CD14-positive monocyte (primary cell): ENCODE results near the gene SMG6. TPM values are rescaled to one million over a fixed set of nuclear protein-coding genes. Genes with fewer than 3 reads are reported as not detected.

Experiments
- DNase-seq, 3 donors: peaks; one replicate each; pipeline ENCODE4 v3.0.0-alpha.2; 2011 to 2022
- H2AFZ ChIP-seq: 2 replicates; pipeline ENCODE4 v1.6.0; 2012; ENCODE audit warnings: mild to moderate bottlenecking, low read depth, low read length, inconsistent platforms; ENCODE audit not compliant: insufficient read depth, poor library complexity, severe bottlenecking
- H3K27ac ChIP-seq, 2 donors: 1 replicate in 1 of 2; 2 replicates in 1 of 2; pipeline ENCODE4 v1.5.1; 2012 to 2013; ENCODE audit warnings: low read length in 2 of 2, control low read depth in 1 of 2, inconsistent platforms in 1 of 2, low read depth in 1 of 2, mild to moderate bottlenecking in 1 of 2
- H3K27me3 ChIP-seq, 2 donors: one replicate each; pipeline versions ENCODE4 v1.6.0 to v1.6.1; 2011 to 2013; ENCODE audit warnings: low read length in 2 of 2; ENCODE audit not compliant: control insufficient read depth in 2 of 2, insufficient read depth in 2 of 2
- H3K36me3 ChIP-seq, 2 donors: replicated peaks in 1 of 2; 1 replicate in 1 of 2; 2 replicates in 1 of 2; pipeline versions ENCODE4 v1.5.1 to v1.6.1; 2012 to 2013; ENCODE audit warnings: low read length in 2 of 2, control low read depth in 1 of 2, inconsistent platforms in 1 of 2, mild to moderate bottlenecking in 1 of 2; ENCODE audit not compliant: insufficient read depth in 2 of 2, control insufficient read depth in 1 of 2
- H3K4me1 ChIP-seq, 2 donors: 1 replicate in 1 of 2; 2 replicates in 1 of 2; pipeline versions ENCODE4 v1.5.1 to v1.6.1; 2012 to 2013; ENCODE audit warnings: low read length in 2 of 2, control low read depth in 1 of 2, inconsistent platforms in 1 of 2, mild to moderate bottlenecking in 1 of 2, moderate library complexity in 1 of 2; ENCODE audit not compliant: insufficient read depth in 2 of 2, control insufficient read depth in 1 of 2
- H3K4me2 ChIP-seq: replicated peaks from 2 replicates; pipeline ENCODE3; 2012; ENCODE audit warnings: low read length, moderate library complexity, mild to moderate bottlenecking; ENCODE audit not compliant: poor library complexity, severe bottlenecking; ENCODE audit errors: extremely low read depth
- H3K4me3 ChIP-seq, 3 experiments: fragments of 200-600 bp in 1 of 3; sonication (generic) in 1 of 3; replicated peaks in 1 of 3; 1 replicate in 2 of 3; 2 replicates in 1 of 3; pipeline ENCODE4 v1.5.1; 2011 to 2013; ENCODE audit warnings: low read length in 3 of 3, mild to moderate bottlenecking in 3 of 3, control low read depth in 2 of 3, low read depth in 2 of 3, inconsistent platforms in 1 of 3, moderate library complexity in 1 of 3
- H3K79me2 ChIP-seq: 2 replicates; pipeline ENCODE4 v1.6.0; 2012; ENCODE audit warnings: mild to moderate bottlenecking, control low read depth, inconsistent platforms, low read length, moderate library complexity; ENCODE audit not compliant: insufficient read depth
- H3K9ac ChIP-seq: 2 replicates; pipeline ENCODE4 v1.6.0; 2017; ENCODE audit warnings: low read length, mild to moderate bottlenecking; ENCODE audit not compliant: insufficient read depth, poor library complexity, severe bottlenecking
- H3K9me3 ChIP-seq, 2 donors: replicated peaks in 1 of 2; 1 replicate in 1 of 2; 2 replicates in 1 of 2; pipeline versions ENCODE4 v1.5.1 to v1.6.1; 2012 to 2013; ENCODE audit warnings: low read length in 2 of 2, control low read depth in 1 of 2; ENCODE audit not compliant: control insufficient read depth in 1 of 2, insufficient read depth in 1 of 2
- H4K20me1 ChIP-seq: 2 replicates; pipeline ENCODE4 v1.6.0; 2012; ENCODE audit warnings: mild to moderate bottlenecking, low read length, control low read depth, moderate library complexity; ENCODE audit not compliant: insufficient read depth
- H3K27ac Mint-ChIP-seq, 7 donors: one replicate each; pipeline ENCODE4 v1.8.0; 2020; ENCODE audit warnings: mild to moderate bottlenecking in 7 of 7, mixed read lengths in 7 of 7, moderate library complexity in 6 of 7, inconsistent platforms in 2 of 7
- H3K27me3 Mint-ChIP-seq, 3 donors: one replicate each; pipeline ENCODE4 v1.8.0; 2021 to 2022; ENCODE audit warnings: low read depth in 3 of 3, mild to moderate bottlenecking in 3 of 3, mixed read lengths in 3 of 3, moderate library complexity in 3 of 3, inconsistent platforms in 1 of 3
- H3K36me3 Mint-ChIP-seq, 2 donors: one replicate each; pipeline ENCODE4 v1.8.0; 2020; ENCODE audit warnings: mixed read lengths in 2 of 2, inconsistent platforms in 1 of 2, mild to moderate bottlenecking in 1 of 2
- H3K4me1 Mint-ChIP-seq: one replicate; pipeline ENCODE4 v1.8.0; 2020; ENCODE audit warnings: mild to moderate bottlenecking, mixed read lengths
- H3K4me3 Mint-ChIP-seq, 2 donors: one replicate each; pipeline ENCODE4 v1.8.0; 2020; ENCODE audit warnings: mild to moderate bottlenecking in 2 of 2, mixed read lengths in 2 of 2, moderate library complexity in 1 of 2
- H3K9me3 Mint-ChIP-seq, 7 donors: one replicate each; pipeline ENCODE4 v1.8.0; 2020 to 2022; ENCODE audit warnings: mixed read lengths in 7 of 7, mild to moderate bottlenecking in 6 of 7, moderate library complexity in 6 of 7, inconsistent platforms in 2 of 7
- CTCF ChIP-seq: fragments of 200-600 bp; IDR thresholded peaks from one replicate; pipeline ENCODE4 v1.8.0; 2022; ENCODE audit warnings: antibody characterized with exemption, mild to moderate bottlenecking
- WGBS: methylation state at CpG from one replicate; pipeline ENCODE4 v1.1.5; 2013; ENCODE audit warnings: missing lambda C conversion rate; ENCODE audit not compliant: insufficient coverage; 5-methylcytosine and 5-hydroxymethylcytosine counted together
- intact Hi-C, 2 donors: fragments of 100-400 bp; cut with micrococcal nuclease; formaldehyde crosslinking; loops; one replicate each; pipeline versions ENCODE4 v1.15.0 to v1.15.1; 2023
- polyA plus RNA-seq, 3 donors: library from polyadenylated mRNA; depleted of rRNA in 1 of 3; unstranded in 2 of 3; stranded (reverse) in 1 of 3; fragments of 300-500 nt in 2 of 3; fragments of >200 nt in 1 of 3; fragmentation: Illumina TruSeq in 2 of 3; gene quantifications; 1 replicate in 2 of 3; 2 replicates in 1 of 3; pipeline ENCODE4 v1.2.3, GENCODE V29; 2012 to 2021

Gene SMG6
- polyA plus RNA-seq, 3 donors, result 0.67 to 7.1 (median 1.1) TPM

GRCh38 chr17:2111691-2112090 is 191.9 kb downstream of the SMG6 start:
- no peak for TF ChIP-seq CTCF
- Histone ChIP-seq H3K4me1 (peaks cover 0 to 8% of the 10 kb centered on the region in 2 donors), H4K20me1 (no peaks in the 10 kb centered on the region), H2AFZ (no peak overlapping the region), H3K9me3 (no peaks in the 10 kb centered on the region), H3K36me3 (no peaks in the 10 kb centered on the region), H3K27ac (no peak overlapping the region), H3K4me2 (no peak overlapping the region), H3K27me3 (no peaks in the 10 kb centered on the region), H3K79me2 (no peaks in the 10 kb centered on the region), H3K4me3 (no peak overlapping the region), H3K9ac (no peak overlapping the region)
- Mint-ChIP-seq H3K27ac (no peak overlapping the region), H3K9me3 (no peaks in the 10 kb centered on the region), H3K36me3 (peaks cover 14% of the 10 kb centered on the region in 2 donors), H3K27me3 (peaks cover 0 to 1% (median 0%) of the 10 kb centered on the region in 3 donors), H3K4me3 (no peak overlapping the region), H3K4me1 (peaks cover 7% of the 10 kb centered on the region)
- WGBS, result 97% methylated on average over 3 of the region's 5 CpGs
- intact Hi-C loops, result no loop called here
- no peak for DNase-seq

- no peak overlapping the region for H3K27ac Mint-ChIP-seq
- 100% methylated on average over 1 of the region's 6 CpGs for WGBS
- no peak for TF ChIP-seq CTCF
These were observed 193.1 kb downstream of the SMG6 start for GRCh38 chr17:2110436-2110835.

More at GRCh38 chr17:2110436-2110835, 193.1 kb downstream of the SMG6 start:
- Mint-ChIP-seq H3K4me1 (peaks cover 6% of the 10 kb centered on the region), H3K36me3 (peaks cover 14 to 17% of the 10 kb centered on the region in 2 donors), H3K9me3 (no peaks in the 10 kb centered on the region), H3K27me3 (peaks cover 0 to 1% (median 0%) of the 10 kb centered on the region in 3 donors), H3K4me3 (no peak overlapping the region)
- DNase-seq, result no peak
- Histone ChIP-seq H2AFZ (no peak overlapping the region), H3K4me2 (no peak overlapping the region), H4K20me1 (no peaks in the 10 kb centered on the region), H3K9ac (no peak overlapping the region), H3K36me3 (no peaks in the 10 kb centered on the region), H3K27ac (no peak overlapping the region), H3K4me3 (no peak overlapping the region), H3K79me2 (no peaks in the 10 kb centered on the region), H3K27me3 (no peaks in the 10 kb centered on the region), H3K4me1 (peaks cover 0 to 8% of the 10 kb centered on the region in 2 donors), H3K9me3 (no peaks in the 10 kb centered on the region)
- intact Hi-C loops, result no loop called here
